GM10847 (cell line): ENCODE measurements around the gene FBXO27.

Source experiments
- POLR2A ChIP-seq: IDR thresholded peaks from 2 replicates; pipeline ENCODE4 v1.6.1; 2011; ENCODE audit not compliant: insufficient read length; ENCODE audit errors: extremely low read depth

Gene FBXO27

DNA sequence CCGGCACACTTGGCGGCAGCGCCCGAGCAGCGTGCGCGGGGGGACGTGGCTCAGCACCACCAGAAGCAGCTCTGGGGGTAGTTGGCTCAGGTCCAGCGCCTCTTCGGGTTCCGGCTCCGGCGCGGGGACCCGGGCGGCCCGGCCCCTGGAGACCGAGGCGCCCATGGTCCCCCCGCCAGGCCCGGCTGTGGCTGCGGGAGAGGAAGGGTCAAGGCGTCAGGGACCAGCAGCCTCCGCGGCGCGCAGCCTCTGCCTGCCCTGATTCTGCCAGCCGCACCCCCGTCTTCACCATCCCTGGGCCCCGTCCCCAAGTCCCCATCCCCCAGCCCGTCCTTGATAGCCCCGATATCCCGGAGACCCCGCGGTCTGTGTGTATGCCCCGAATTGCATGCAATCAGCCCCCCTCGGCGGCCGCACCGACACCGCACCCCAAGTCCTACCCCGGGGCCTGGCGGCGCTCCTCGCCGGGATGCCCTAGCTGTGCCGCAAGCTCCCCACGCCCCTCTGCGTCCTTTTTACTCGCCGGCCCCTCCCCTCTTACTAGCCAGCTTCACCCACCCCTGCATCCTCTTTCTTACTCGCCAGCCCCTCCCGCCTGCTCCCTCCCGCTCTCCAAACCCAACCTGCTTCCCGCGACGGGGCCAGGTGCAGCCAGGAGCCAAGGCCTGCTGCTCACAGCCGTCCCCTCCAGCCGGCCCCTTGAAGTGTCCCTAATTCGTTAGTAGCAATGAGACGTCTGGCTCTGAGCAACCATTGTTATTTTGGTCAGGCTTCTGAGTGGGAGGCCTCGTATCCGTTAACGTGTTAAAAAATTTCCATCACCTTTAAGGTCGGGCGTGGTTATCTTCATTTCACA lies at the start of gene FBXO27:
Gene FBXO27, minus strand, starts transcription at position 487 of the 856 bp plus-strand sequence. Its CDS starts 322 bp downstream, at position 165.
- TF ChIP-seq POLR2A, result no peak

GRCh38 chr19:39080431-39080830 lies 48.1 kb upstream of the FBXO27 start:
- no peak for TF ChIP-seq POLR2A

GRCh38 chr19:39078436-39079200 lies 46.3 kb upstream of the FBXO27 start:
- TF ChIP-seq POLR2A, result no peak

- no peak for TF ChIP-seq POLR2A
These were observed 45.0 kb upstream of the FBXO27 start for GRCh38 chr19:39077323-39077722.

DNA sequence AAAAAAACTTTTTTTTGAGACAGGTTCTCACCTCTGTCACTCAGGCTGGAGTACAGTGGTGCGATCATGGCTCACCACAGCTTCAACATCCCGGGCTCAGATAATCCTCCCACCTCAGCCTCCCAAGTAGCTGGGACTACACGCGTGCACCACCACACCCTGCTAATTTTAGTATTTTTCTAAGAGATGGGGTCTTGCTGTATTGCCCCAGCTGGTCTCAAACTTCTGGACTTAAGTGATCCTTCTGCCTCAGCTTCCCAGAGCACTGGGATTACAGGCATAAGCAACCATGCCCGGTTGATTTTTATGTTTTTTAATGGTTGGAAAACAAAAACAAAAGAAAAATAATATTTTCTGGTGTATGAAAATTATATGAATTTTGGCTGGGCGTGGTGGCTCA lies 42.6 kb upstream of the FBXO27 start:
- TF ChIP-seq POLR2A, result no peak

GRCh38 chr19:39074205-39074692 lies 41.9 kb upstream of the FBXO27 start:
- TF ChIP-seq POLR2A, result no peak

- TF ChIP-seq POLR2A, result no peak
These were observed 38.5 kb upstream of the FBXO27 start for GRCh38 chr19:39070888-39071287.

- TF ChIP-seq POLR2A, result no peak
These were observed 34.8 kb upstream of the FBXO27 start for GRCh38 chr19:39067104-39067503.

GRCh38 chr19:39065928-39066327 lies 33.6 kb upstream of the FBXO27 start:
- TF ChIP-seq POLR2A, result no peak

DNA sequence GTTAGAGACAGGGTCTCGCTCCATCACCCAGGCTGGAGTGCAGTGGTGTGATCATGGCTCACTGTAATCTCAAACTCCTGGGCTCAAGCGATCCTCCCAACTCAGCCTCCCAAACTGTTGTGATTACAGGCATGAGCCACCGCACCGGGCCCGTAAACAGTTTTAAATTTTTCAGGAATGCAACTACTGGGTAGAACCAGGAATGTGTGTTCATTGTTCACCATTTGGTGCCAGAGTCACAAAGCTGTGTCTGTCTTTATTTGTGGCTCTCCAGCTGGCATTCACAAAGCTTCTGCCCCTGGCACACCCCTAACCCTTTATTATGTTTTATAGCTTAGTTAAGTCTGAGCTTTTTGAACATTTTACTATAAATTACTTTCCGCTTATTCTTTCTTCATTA lies 32.1 kb upstream of the FBXO27 start:
- no peak for TF ChIP-seq POLR2A

- TF ChIP-seq POLR2A, result no peak
These were observed 27.8 kb upstream of the FBXO27 start for GRCh38 chr19:39060171-39060570.

- TF ChIP-seq POLR2A, result no peak
These were observed 27.0 kb upstream of the FBXO27 start for GRCh38 chr19:39059302-39059701.

- TF ChIP-seq POLR2A, result no peak
These were observed 25.3 kb upstream of the FBXO27 start for GRCh38 chr19:39057615-39058014.

DNA sequence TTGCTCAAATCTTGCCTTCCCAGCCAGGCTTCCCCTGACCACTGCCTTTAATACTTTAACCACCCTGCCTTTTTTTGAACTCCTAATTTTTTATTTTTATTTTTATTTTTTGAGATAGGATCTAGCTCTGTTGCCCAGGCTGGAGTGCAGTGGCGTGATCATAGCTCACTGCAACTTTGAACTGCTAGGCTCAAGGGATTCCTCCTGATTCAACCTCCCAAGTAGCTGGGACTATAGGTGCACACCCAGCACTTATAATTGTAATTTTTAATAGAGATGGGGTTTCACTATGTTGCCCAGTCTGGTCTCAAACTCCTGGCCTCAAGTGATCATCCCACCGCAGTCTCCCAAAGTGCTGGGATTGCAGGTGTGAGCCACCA lies 21.7 kb upstream of the FBXO27 start:
- TF ChIP-seq POLR2A, result no peak

DNA sequence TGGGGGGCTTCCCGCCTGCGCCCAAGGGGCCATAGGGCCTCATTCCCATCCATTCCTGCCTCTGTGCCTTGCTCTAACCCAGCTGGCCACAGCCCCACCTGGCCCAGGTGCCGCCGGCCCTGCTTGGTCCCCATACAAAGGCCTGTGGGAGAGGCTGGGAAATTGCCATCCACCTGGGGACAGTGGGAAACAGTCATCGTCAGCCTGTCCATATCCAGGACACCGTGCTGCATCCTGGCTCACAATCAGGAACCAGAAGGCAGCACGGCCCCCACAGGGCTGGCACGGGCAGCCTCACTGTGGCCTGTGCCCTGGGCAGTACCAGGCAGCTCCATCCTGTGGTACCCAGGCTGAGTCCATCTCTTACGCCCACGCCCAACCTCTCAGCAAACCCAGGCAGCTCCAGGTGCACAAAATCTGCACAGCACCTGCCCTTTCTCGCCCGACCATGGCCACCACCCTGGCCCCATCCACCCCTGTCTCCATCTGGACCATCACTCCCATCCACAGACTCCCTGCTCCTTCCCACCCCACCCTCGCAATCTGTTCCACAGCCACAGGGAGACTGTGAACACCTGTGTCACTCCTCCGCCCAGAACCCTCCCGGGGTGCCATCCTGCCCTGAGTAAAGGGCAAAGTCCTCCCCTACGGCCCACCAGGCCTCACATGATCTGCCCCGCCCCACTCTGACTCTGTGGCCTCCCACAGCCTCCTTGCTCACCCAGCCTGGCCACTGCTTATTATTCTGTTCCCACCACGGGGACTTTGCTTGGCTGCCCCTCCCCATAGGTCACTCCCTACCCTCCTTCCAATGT lies 21.1 kb upstream of the FBXO27 start:
- TF ChIP-seq POLR2A, result no peak
